GM19035 (cell line): ENCODE measurements around the gene MZT2A.
"Not testable (repeated sequence)": the region's sequence is repeated elsewhere in the genome, so short reads cannot be mapped to it uniquely, and the experiment has no call there.

Experiments
- ATAC-seq: cut with Tn5 transposase; IDR thresholded peaks from one replicate; pipeline ENCODE4 v1.9.1; 2021; ENCODE audit not compliant: unreplicated experiment

The MZT2A gene

GRCh38 chr2:131470944-131471343 is 21.3 kb downstream of the MZT2A start:
- ATAC-seq: not testable (repeated sequence)

- ATAC-seq: not testable (repeated sequence)
Observed at GRCh38 chr2:131467722-131468121, 24.5 kb downstream of the MZT2A start.

- not testable (repeated sequence) for ATAC-seq
Observed at GRCh38 chr2:131454914-131455313, 37.3 kb downstream of the MZT2A start.

- ATAC-seq: peak; percentile 87
Observed at GRCh38 chr2:131451265-131451949, 40.8 kb downstream of the MZT2A start.

- not testable (repeated sequence) for ATAC-seq
Observed at GRCh38 chr2:131447981-131448380, 44.2 kb downstream of the MZT2A start.

- no peak for ATAC-seq
Observed at GRCh38 chr2:131445896-131446295, 46.3 kb downstream of the MZT2A start.

GRCh38 chr2:131445515-131445797 is 46.7 kb downstream of the MZT2A start:
- not testable (repeated sequence) for ATAC-seq

- ATAC-seq: not testable (repeated sequence)
Observed at GRCh38 chr2:131444736-131445514, 47.3 kb downstream of the MZT2A start.

- peak; percentile 81 for ATAC-seq
Observed at GRCh38 chr2:131440742-131441468, 51.3 kb downstream of the MZT2A start.
